K562 (cell line): ENCODE data around the gene UBE2E2. TPM values are rescaled to one million over a fixed set of nuclear protein-coding genes. Genes with fewer than 3 reads are reported as not detected.

Source experiments
- ATAC-seq: fragments of 200-7000 bp; cut with Tn5 transposase; 3 replicates; pipeline ENCODE4 v1.9.1; 2020; ENCODE audit warnings: moderate library complexity
- BruUV-seq: library from RNA; stranded (reverse); fragments of 400-500 nt; replicated peaks from 2 replicates; lab custom pipeline; 2021; lab: Mats Ljungman, UMichigan
- CTCF ChIA-PET: fragments of 300-600 bp; formaldehyde crosslinking; extraction: SDS; loops from one replicate; lab custom pipeline; 2021; ENCODE audit warnings: low intra/inter-chr PET ratio; lab: Yijun Ruan, JAX
- POLR2A ChIA-PET: fragments of 300-600, 350-650 bp; sonication (Branson Sonifier 250); formaldehyde crosslinking; extraction: SDS; loops from one replicate; lab custom pipeline; 2021; ENCODE audit warnings: antibody characterized with exemption, inconsistent platforms; lab: Yijun Ruan, JAX
- DNase-seq, 4 experiments: peaks; one replicate each; pipeline versions ENCODE4 v3.0.0 to v3.0.0-alpha.2; 2011 to 2018; ENCODE audit warnings: low spot score in 3 of 4, mixed read lengths in 3 of 4; ENCODE audit errors: extremely low read depth in 1 of 4
- FAIRE-seq: peaks from 2 replicates; lab custom pipeline; 2011; peaks lifted over from hg19 to GRCh38; lab: Jason Lieb, UNC
- H2AFZ ChIP-seq: 2 replicates; pipeline ENCODE4 v1.6.0; 2011; ENCODE audit warnings: low read depth, low read length, control low read depth, inconsistent platforms
- H3K27ac ChIP-seq: fragments of 200-600 bp; 3 replicates; pipeline ENCODE4 v1.8.0; 2011; ENCODE audit warnings: low read depth, mild to moderate bottlenecking, control low read depth, inconsistent platforms, low read length, moderate library complexity, mixed read lengths; ENCODE audit errors: extremely low read depth
- H3K27me3 ChIP-seq, 2 experiments: fragments of 300-600 bp in 1 of 2; 2 replicates in 1 of 2; 3 replicates in 1 of 2; pipeline versions ENCODE4 v1.6.0 to v1.8.0; 2011; ENCODE audit warnings: inconsistent platforms in 2 of 2, low read length in 2 of 2, mild to moderate bottlenecking in 1 of 2, mixed read lengths in 1 of 2, moderate library complexity in 1 of 2; ENCODE audit not compliant: control insufficient read depth in 2 of 2, insufficient read depth in 2 of 2
- H3K36me3 ChIP-seq: fragments of 300-600 bp; 3 replicates; pipeline ENCODE4 v1.8.0; 2011; ENCODE audit warnings: mild to moderate bottlenecking, low read length, inconsistent platforms; ENCODE audit not compliant: control insufficient read depth, insufficient read depth
- H3K4me1 ChIP-seq, 2 experiments: fragments of 200-600 bp in 1 of 2; replicated peaks in 1 of 2; 2 replicates in 1 of 2; 3 replicates in 1 of 2; pipeline versions ENCODE4 v1.5.1 to v1.8.0; 2011; ENCODE audit warnings: inconsistent platforms in 2 of 2, low read length in 2 of 2, mild to moderate bottlenecking in 1 of 2, mixed read lengths in 1 of 2, moderate library complexity in 1 of 2; ENCODE audit not compliant: control insufficient read depth in 2 of 2, insufficient read depth in 2 of 2
- H3K4me2 ChIP-seq: 2 replicates; pipeline ENCODE4 v1.6.1; 2011; ENCODE audit warnings: low read length, control low read depth, inconsistent platforms, mixed read lengths; ENCODE audit not compliant: insufficient read depth
- H3K4me3 ChIP-seq: fragments of 200-600 bp; sonication (generic), shearing (Covaris generic); 2 replicates; pipeline ENCODE4 v1.5.1; 2016; ENCODE audit warnings: control low read depth, inconsistent platforms
- H3K79me2 ChIP-seq: fragments of 200-600 bp; 3 replicates; pipeline ENCODE4 v1.8.0; 2011; ENCODE audit warnings: low read length, inconsistent platforms; ENCODE audit not compliant: control insufficient read depth, insufficient read depth
- H3K9ac ChIP-seq, 2 experiments: 2 replicates each; pipeline versions ENCODE4 v1.6.0 to v1.6.1; 2011; ENCODE audit warnings: low read depth in 2 of 2, low read length in 2 of 2, control low read depth in 1 of 2, inconsistent platforms in 1 of 2, mild to moderate bottlenecking in 1 of 2, mixed read lengths in 1 of 2; ENCODE audit not compliant: insufficient read depth in 1 of 2
- H3K9me1 ChIP-seq: one replicate; pipeline ENCODE4 v1.6.0; 2011; ENCODE audit warnings: inconsistent platforms, mild to moderate bottlenecking, low read length, moderate library complexity; ENCODE audit not compliant: control insufficient read depth, insufficient read depth
- H3K9me3 ChIP-seq: replicated peaks from 2 replicates; pipeline ENCODE4 v1.5.1; 2011; ENCODE audit warnings: low read depth, low read length, inconsistent platforms; ENCODE audit not compliant: control insufficient read depth, insufficient read depth
- H4K20me1 ChIP-seq: replicated peaks from 2 replicates; pipeline ENCODE4 v1.6.1; 2011; ENCODE audit warnings: low read length, inconsistent platforms, mixed read lengths; ENCODE audit not compliant: control insufficient read depth, insufficient read depth
- EWSR1 ChIP-seq: fragments of 450-650 bp; IDR thresholded peaks from 2 replicates; pipeline ENCODE4 v1.6.1; 2018; ENCODE audit warnings: borderline replicate concordance, mild to moderate bottlenecking, low read depth, moderate library complexity; ENCODE audit not compliant: partially characterized antibody
- FOXJ3 ChIP-seq: sonication (generic); formaldehyde crosslinking; IDR thresholded peaks from 2 replicates; pipeline ENCODE4 v1.4.0; 2020; ENCODE audit warnings: mild to moderate bottlenecking, missing genetic modification reagents
- HDAC8 ChIP-seq: fragments of 450-650 bp; IDR thresholded peaks from 2 replicates; pipeline ENCODE4 v1.6.1; 2016; ENCODE audit warnings: mild to moderate bottlenecking, missing genetic modification characterization, moderate library complexity, missing compliant biosample characterization
- HDGF ChIP-seq: fragments of 450-650 bp; IDR thresholded peaks from 2 replicates; pipeline ENCODE4 v1.6.1; 2016
- HINFP ChIP-seq: fragments of 450-650 bp; conservative IDR thresholded peaks from 2 replicates; pipeline ENCODE4 v1.6.1; 2016; ENCODE audit warnings: missing genetic modification characterization, low read depth, mild to moderate bottlenecking, control low read depth, missing compliant biosample characterization
- KHSRP ChIP-seq: fragments of 450-650 bp; IDR thresholded peaks from 2 replicates; pipeline ENCODE4 v1.6.1; 2017
- RAD51 ChIP-seq: fragments of 450-650 bp; IDR thresholded peaks from 2 replicates; pipeline ENCODE4 v1.7.1; 2016; ENCODE audit warnings: low read depth, mild to moderate bottlenecking, borderline replicate concordance
- TOE1 ChIP-seq, 2 experiments: fragments of 450-650 bp in 1 of 2; sonication (generic) in 1 of 2; formaldehyde crosslinking in 1 of 2; IDR thresholded peaks; 2 replicates each; pipeline versions ENCODE4 v1.7.1 to v1.8.0; 2016 to 2022; ENCODE audit warnings: borderline replicate concordance in 2 of 2, mild to moderate bottlenecking in 2 of 2, antibody characterized with exemption in 1 of 2, inconsistent platforms in 1 of 2, low read depth in 1 of 2, missing genetic modification reagents in 1 of 2, moderate library complexity in 1 of 2
- ZNF277 ChIP-seq: fragments of 250-450 bp; sonication (Bioruptor Pico); IDR thresholded peaks from 2 replicates; pipeline ENCODE4 v1.8.0; 2022; ENCODE audit warnings: inconsistent platforms, mild to moderate bottlenecking, moderate library complexity, borderline replicate concordance
- WGBS: fragments of 100-300 bp; shearing (Covaris generic); methylation state at CpG from one replicate; pipeline ENCODE4 v1.1.6; 2016; ENCODE audit warnings: low coverage, mixed read lengths; ENCODE audit not compliant: insufficient coverage; ENCODE audit errors: missing lambda C conversion rate; 5-methylcytosine and 5-hydroxymethylcytosine counted together
- in situ Hi-C: fragments of 300-500 bp; cut with MboI; formaldehyde crosslinking; loops from 4 replicates; pipeline ENCODE4 v1.15.0; 2018; ENCODE audit warnings: inconsistent platforms, mixed read lengths
- intact Hi-C: fragments of 100-400 bp; cut with micrococcal nuclease; formaldehyde crosslinking; loops from 2 replicates; pipeline ENCODE4 v1.14.2; 2022
- polyA plus RNA-seq, 8 experiments: library from polyadenylated mRNA; depleted of rRNA in 4 of 8; stranded (reverse) in 5 of 8; unstranded in 3 of 8; fragments of >200 nt; fragmentation: Nextera tagmentation in 2 of 8; fragmentation: Illumina TruSeq in 1 of 8; extraction: Ambion mirVana in 2 of 8; extraction: Trizol in 1 of 8; gene quantifications; 2 replicates each; pipeline versions ENCODE4 v1.2.1 to v1.2.3, GENCODE V29; 2011 to 2014; ENCODE audit warnings: inconsistent platforms in 1 of 8, missing spikeins in 1 of 8
- total RNA-seq, 7 experiments: library from RNA; depleted of rRNA in 6 of 7; stranded (reverse); fragments of >200 nt in 6 of 7; fragmentation: Illumina TruSeq in 2 of 7; extraction: Trizol in 2 of 7; gene quantifications; 2 replicates each; pipeline versions ENCODE4 v1.2.1 to v1.2.3, GENCODE V29; 2011 to 2021; ENCODE audit warnings: low replicate concordance in 1 of 7

The UBE2E2 gene
- total and polyA plus RNA-seq, 9 of the 15 experiments (the other 6 are each of a cell fraction or from before 2014, with no cell fraction given), result 0.22 to 5.1 (median 1.9) TPM

GRCh38 chr3:23343509-23343908 is 140.4 kb downstream of the UBE2E2 start:
- Histone ChIP-seq H3K4me3 (no peak overlapping the region), H3K9me1 (no peaks in the 10 kb centered on the region), H2AFZ (no peak overlapping the region), H3K4me1 (no peaks in the 10 kb centered on the region), H3K27me3 (no peaks in the 10 kb centered on the region), H3K4me2 (no peak overlapping the region), H3K9ac (no peak overlapping the region), H3K36me3 (no peaks in the 10 kb centered on the region), H3K9me3 (no peaks in the 10 kb centered on the region), H4K20me1 (no peaks in the 10 kb centered on the region), H3K27ac (no peak overlapping the region)
- under 1% methylated on average over 7 of the region's 7 CpGs for WGBS
- intact Hi-C loops, result no loop called here
- no TSS peak for BruUV-seq
- no peak for FAIRE-seq
- in situ Hi-C loops, result no loop called here
- CTCF ChIA-PET, result no interaction called here
- no peak for ATAC-seq
- no peak for DNase-seq
- TF ChIP-seq EWSR1 (no peak), HDGF (no peak), HINFP (tag) (no peak), KHSRP (no peak), FOXJ3 (CRISPR knock-in tag) (no peak), ZNF277 (no peak), RAD51 (no peak), TOE1 (IDR thresholded peaks at IDR 0.05; ENCODE audit: borderline replicate concordance) (no peak), TOE1 (CRISPR knock-in tag; IDR thresholded peaks at IDR 0.05; ENCODE audit: borderline replicate concordance, low read depth) (no peak), HDAC8 (tag) (no peak)
- TF ChIP-seq, all 486 proteins: peak for 0
- POLR2A ChIA-PET, result no interaction called here
- H3K79me2 ChIP-seq, result no peaks in the 10 kb centered on the region
